NCI-H1048 (cell line): ENCODE data around the gene CDH22.

Experiments
- DNase-seq: peaks from one replicate; lab custom pipeline; 2025; lab: John Stamatoyannopoulos, UW

CDH22 gene

GRCh38 chr20:46240065-46240464 lies 68.2 kb downstream of the CDH22 start:
- DNase-seq = no peak

- no peak for DNase-seq
These were observed 70.6 kb downstream of the CDH22 start for GRCh38 chr20:46237736-46238135.

- no peak for DNase-seq
These were observed 71.1 kb downstream of the CDH22 start for GRCh38 chr20:46237227-46237626.

- no peak for DNase-seq
These were observed 73.2 kb downstream of the CDH22 start for GRCh38 chr20:46235077-46235476.

- DNase-seq = no peak
These were observed 74.6 kb downstream of the CDH22 start for GRCh38 chr20:46233701-46234100.

- DNase-seq = no peak
These were observed 75.8 kb downstream of the CDH22 start for GRCh38 chr20:46232539-46232938.

GRCh38 chr20:46230801-46231282 lies 77.5 kb downstream of the CDH22 start:
- no peak for DNase-seq

- no peak for DNase-seq
These were observed 78.2 kb downstream of the CDH22 start for GRCh38 chr20:46230106-46230491.

- DNase-seq = no peak
These were observed 78.7 kb downstream of the CDH22 start for GRCh38 chr20:46229478-46230105.

- no peak for DNase-seq
These were observed 79.6 kb downstream of the CDH22 start for GRCh38 chr20:46228670-46229069.

- DNase-seq = no peak
These were observed 81.0 kb downstream of the CDH22 start for GRCh38 chr20:46227272-46227767.

GRCh38 chr20:46226602-46227001 lies 81.7 kb downstream of the CDH22 start:
- DNase-seq = no peak

- DNase-seq = no peak
These were observed 85.7 kb downstream of the CDH22 start for GRCh38 chr20:46222521-46223007.

GRCh38 chr20:46221256-46221833 lies 87.0 kb downstream of the CDH22 start:
- DNase-seq = no peak

- no peak for DNase-seq
These were observed 87.7 kb downstream of the CDH22 start for GRCh38 chr20:46220455-46221207.

- DNase-seq = no peak
These were observed 88.4 kb downstream of the CDH22 start for GRCh38 chr20:46219920-46220319.

- DNase-seq = no peak
These were observed 89.1 kb downstream of the CDH22 start for GRCh38 chr20:46219190-46219589.

- no peak for DNase-seq
These were observed 89.6 kb downstream of the CDH22 start for GRCh38 chr20:46218656-46219055.

- DNase-seq = no peak
These were observed 90.7 kb downstream of the CDH22 start for GRCh38 chr20:46217583-46217982.

GRCh38 chr20:46216770-46217464 lies 91.4 kb downstream of the CDH22 start:
- DNase-seq = no peak

- no peak for DNase-seq
These were observed 92.2 kb downstream of the CDH22 start for GRCh38 chr20:46215913-46216707.
